Stimulated activated CD8-positive, alpha-beta memory T cell treated with anti-CD3 and anti-CD28 coated beads, Interleukin-12 subunit alpha, Interleukin-12 subunit beta, amount 100 ng/mL, for 4 hours (primary cell): Measurements from ENCODE around the gene SSBP3.
A peak's percentile ranks its signal among the peaks of the same experiment; 100 is the strongest.

ENCODE experiments used
- DNase-seq: peaks from one replicate; pipeline ENCODE4 v3.0.0-alpha.2; 2020; ENCODE audit warnings: low read depth

SSBP3 gene

GRCh38 chr1:54305906-54306514 is 100.2 kb downstream of the SSBP3 start:
- DNase-seq, result no peak

GRCh38 chr1:54304518-54304917 is 101.7 kb downstream of the SSBP3 start:
- DNase-seq, result no peak

GRCh38 chr1:54302951-54303843 is 103.0 kb downstream of the SSBP3 start:
- no peak for DNase-seq

GRCh38 chr1:54302549-54302948 is 103.6 kb downstream of the SSBP3 start:
- no peak for DNase-seq

- no peak for DNase-seq
Observed at GRCh38 chr1:54301497-54301896, 104.7 kb downstream of the SSBP3 start.

GRCh38 chr1:54300401-54300800 is 105.8 kb downstream of the SSBP3 start:
- DNase-seq, result no peak

GRCh38 chr1:54299037-54299436 is 107.2 kb downstream of the SSBP3 start:
- no peak for DNase-seq

GRCh38 chr1:54298284-54299033 is 107.7 kb downstream of the SSBP3 start:
- DNase-seq, result no peak

- DNase-seq, result no peak
Observed at GRCh38 chr1:54297596-54298283, 108.5 kb downstream of the SSBP3 start.

- no peak for DNase-seq
Observed at GRCh38 chr1:54296666-54297065, 109.5 kb downstream of the SSBP3 start.

- no peak for DNase-seq
Observed at GRCh38 chr1:54294887-54295286, 111.3 kb downstream of the SSBP3 start.

GRCh38 chr1:54292002-54292911 is 113.9 kb downstream of the SSBP3 start:
- DNase-seq, result no peak

- DNase-seq, result no peak
Observed at GRCh38 chr1:54291276-54292001, 114.8 kb downstream of the SSBP3 start.

GRCh38 chr1:54290506-54291184 is 115.5 kb downstream of the SSBP3 start:
- DNase-seq, result no peak

- no peak for DNase-seq
Observed at GRCh38 chr1:54289712-54290233, 116.4 kb downstream of the SSBP3 start.

- DNase-seq, result no peak
Observed at GRCh38 chr1:54287801-54288211, 118.4 kb downstream of the SSBP3 start.

GRCh38 chr1:54287176-54287650 is 119.0 kb downstream of the SSBP3 start:
- peak; percentile 22 for DNase-seq

- DNase-seq, result no peak
Observed at GRCh38 chr1:54285815-54286345, 120.3 kb downstream of the SSBP3 start.
